Measurements from ENCODE around the gene KRT6B.

KRT6B gene

GRCh38 chr12:52497975-52498374, 46.0 kb upstream of the KRT6B start:
- Histone ChIP-seq H3K27me3 (ENCODE audit: insufficient read depth, low read depth) (no peaks in the 10 kb centered on the region; the same call in 1 of the 2 replicates), H3K79me2 (ENCODE audit: insufficient read depth, low read depth) (no peaks in the 10 kb centered on the region), H2AFZ (ENCODE audit: low read depth) (no peak overlapping the region), H3K4me3 (IDR thresholded peaks at IDR 0.05; ENCODE audit: insufficient read depth, low read depth, low read length) (no peak overlapping the region), H3K4me2 (no peak overlapping the region), H3K27ac (no peak overlapping the region), H3K9ac (no peak overlapping the region), H4K20me1 (ENCODE audit: insufficient read depth) (no peaks in the 10 kb centered on the region), H3K36me3 (ENCODE audit: insufficient read depth) (no peaks in the 10 kb centered on the region), H3K4me1 (ENCODE audit: low read depth, poor library complexity, severe bottlenecking) (no peaks in the 10 kb centered on the region)
- no peak for TF ChIP-seq CTCF (conservative IDR thresholded peaks at IDR 0.05; ENCODE audit: low read depth, low read length)

GRCh38 chr12:52496590-52497071, 44.7 kb upstream of the KRT6B start:
- Histone ChIP-seq H3K4me1 (ENCODE audit: low read depth, poor library complexity, severe bottlenecking) (no peaks in the 10 kb centered on the region), H3K27me3 (ENCODE audit: insufficient read depth, low read depth) (peaks cover 9% of the 10 kb centered on the region; the same call in 1 of the 2 replicates), H3K36me3 (ENCODE audit: insufficient read depth) (no peaks in the 10 kb centered on the region), H3K79me2 (ENCODE audit: insufficient read depth, low read depth) (no peaks in the 10 kb centered on the region), H4K20me1 (ENCODE audit: insufficient read depth) (no peaks in the 10 kb centered on the region), H3K27ac (no peak overlapping the region), H3K4me3 (IDR thresholded peaks at IDR 0.05; ENCODE audit: insufficient read depth, low read depth, low read length) (no peak overlapping the region), H3K9ac (no peak overlapping the region), H3K4me2 (no peak overlapping the region), H2AFZ (ENCODE audit: low read depth) (no peak overlapping the region)
- no peak for TF ChIP-seq CTCF (conservative IDR thresholded peaks at IDR 0.05; ENCODE audit: low read depth, low read length)

GRCh38 chr12:52496054-52496453, 44.1 kb upstream of the KRT6B start:
- Histone ChIP-seq H3K4me2 (no peak overlapping the region), H2AFZ (ENCODE audit: low read depth) (no peak overlapping the region)

GRCh38 chr12:52495389-52495788, 43.4 kb upstream of the KRT6B start:
- Histone ChIP-seq H3K79me2 (ENCODE audit: insufficient read depth, low read depth) (no peaks in the 10 kb centered on the region), H3K4me2 (no peak overlapping the region), H3K36me3 (ENCODE audit: insufficient read depth) (no peaks in the 10 kb centered on the region), H3K4me1 (ENCODE audit: low read depth, poor library complexity, severe bottlenecking) (no peaks in the 10 kb centered on the region), H3K27ac (no peak overlapping the region), H4K20me1 (ENCODE audit: insufficient read depth) (no peaks in the 10 kb centered on the region), H2AFZ (ENCODE audit: low read depth) (no peak overlapping the region), H3K27me3 (ENCODE audit: insufficient read depth, low read depth) (peaks cover 15% of the 10 kb centered on the region; the same call in 1 of the 2 replicates), H3K4me3 (IDR thresholded peaks at IDR 0.05; ENCODE audit: insufficient read depth, low read depth, low read length) (no peak overlapping the region), H3K9ac (no peak overlapping the region)
- no peak for TF ChIP-seq CTCF (conservative IDR thresholded peaks at IDR 0.05; ENCODE audit: low read depth, low read length)

More at GRCh38 chr12:52496054-52496453, 44.1 kb upstream of the KRT6B start:
- Histone ChIP-seq H3K27me3 (ENCODE audit: insufficient read depth, low read depth) (peaks cover 15% of the 10 kb centered on the region; the same call in 1 of the 2 replicates), H3K4me1 (ENCODE audit: low read depth, poor library complexity, severe bottlenecking) (no peaks in the 10 kb centered on the region), H3K9ac (no peak overlapping the region), H3K79me2 (ENCODE audit: insufficient read depth, low read depth) (no peaks in the 10 kb centered on the region), H4K20me1 (ENCODE audit: insufficient read depth) (no peaks in the 10 kb centered on the region), H3K4me3 (IDR thresholded peaks at IDR 0.05; ENCODE audit: insufficient read depth, low read depth, low read length) (no peak overlapping the region), H3K27ac (no peak overlapping the region), H3K36me3 (ENCODE audit: insufficient read depth) (no peaks in the 10 kb centered on the region)
- no peak for TF ChIP-seq CTCF (conservative IDR thresholded peaks at IDR 0.05; ENCODE audit: low read depth, low read length)
